A673 (cell line): Measurements from ENCODE around the gene HBP1. TPM values are rescaled to one million over a fixed set of nuclear protein-coding genes. Genes with fewer than 3 reads are reported as not detected.

ENCODE experiments used
- BruUV-seq: library from RNA; stranded (reverse); fragments of 400-500 nt; replicated peaks from 2 replicates; lab custom pipeline; 2021; lab: Mats Ljungman, UMichigan
- CTCF ChIA-PET: fragments of 300-600 bp; sonication (Branson Sonifier 250); formaldehyde crosslinking; loops from one replicate; lab custom pipeline; 2022; ENCODE audit warnings: antibody characterized with exemption; lab: Charles Lee
- POLR2A ChIA-PET: fragments of 300-600 bp; sonication (Branson Sonifier 250); formaldehyde crosslinking; loops from one replicate; lab custom pipeline; 2022; ENCODE audit warnings: antibody characterized with exemption; ENCODE audit not compliant: low non-redundant PET; lab: Charles Lee
- DNase-seq: peaks from one replicate; pipeline ENCODE4 v3.0.0-alpha.2; 2015; ENCODE audit warnings: low spot score
- H3K27ac ChIP-seq: fragments of 200-600 bp; sonication (generic); 2 replicates; pipeline ENCODE4 v1.5.1; 2016; ENCODE audit warnings: mixed run types, low read depth, mild to moderate bottlenecking, mixed read lengths, antibody characterized with exemption, low read length; ENCODE audit not compliant: poor library complexity, severe bottlenecking
- H3K27me3 ChIP-seq: fragments of 200-600 bp; sonication (generic); replicated peaks from 2 replicates; pipeline ENCODE4 v1.6.1; 2017; ENCODE audit warnings: mixed run types, low read depth, mild to moderate bottlenecking, mixed read lengths, antibody characterized with exemption, low read length; ENCODE audit not compliant: insufficient read depth, poor library complexity
- H3K36me3 ChIP-seq: fragments of 200-600 bp; sonication (generic); 2 replicates; pipeline ENCODE4 v1.6.1; 2016; ENCODE audit warnings: mixed run types, mild to moderate bottlenecking, mixed read lengths, antibody characterized with exemption, low read length; ENCODE audit not compliant: insufficient read depth, poor library complexity, severe bottlenecking
- H3K4me1 ChIP-seq: fragments of 200-600 bp; sonication (generic); 2 replicates; pipeline ENCODE4 v1.6.1; 2017; ENCODE audit warnings: mixed run types, mild to moderate bottlenecking, mixed read lengths, antibody characterized with exemption, low read length; ENCODE audit not compliant: insufficient read depth, poor library complexity, severe bottlenecking
- H3K4me3 ChIP-seq: fragments of 200-600 bp; sonication (generic); 2 replicates; pipeline ENCODE4 v1.5.1; 2016; ENCODE audit warnings: low read depth, mixed run types, mild to moderate bottlenecking, mixed read lengths, low read length; ENCODE audit not compliant: poor library complexity, severe bottlenecking
- H3K9me3 ChIP-seq: fragments of 200-600 bp; sonication (generic); 2 replicates; pipeline ENCODE4 v1.6.1; 2016; ENCODE audit warnings: mixed run types, low read depth, mild to moderate bottlenecking, mixed read lengths, antibody characterized with exemption, low read length; ENCODE audit not compliant: poor library complexity, severe bottlenecking
- CTCF ChIP-seq: fragments of 300-800, 200-600 bp; sonication (generic); conservative IDR thresholded peaks from 2 replicates; pipeline ENCODE4 v1.5.1; 2017; ENCODE audit warnings: low read depth, mild to moderate bottlenecking, antibody characterized with exemption, low read length, moderate library complexity, mixed read lengths
- EZH2 ChIP-seq: fragments of 200-600 bp; sonication (generic); IDR thresholded peaks from 2 replicates; pipeline ENCODE4 v1.6.1; 2017; ENCODE audit warnings: borderline replicate concordance, low read depth, mild to moderate bottlenecking, mixed read lengths, antibody characterized with exemption, low read length; ENCODE audit not compliant: poor library complexity, severe bottlenecking
- intact Hi-C: fragments of 100-400 bp; cut with micrococcal nuclease; formaldehyde crosslinking; loops from one replicate; pipeline ENCODE4 v1.10.0; 2022; ENCODE audit not compliant: unreplicated experiment
- total RNA-seq: library from RNA; stranded (reverse); gene quantifications from 2 replicates; pipeline ENCODE4 v1.2.3, GENCODE V29; 2021

HBP1 gene
- total RNA-seq, 1 experiment from 2014 or later, result 11.7 TPM

GRCh38 chr7:107167483-107168232 is 1.1 kb upstream of the HBP1 start:
- no peaks in the 10 kb centered on the region for H3K9me3 ChIP-seq

GRCh38 chr7:107169120-107170050 is 582 bp downstream of the HBP1 start:
- intact Hi-C loops, result no loop called here
- Histone ChIP-seq H3K27me3 (no peaks in the 10 kb centered on the region), H3K9me3 (no peaks in the 10 kb centered on the region), H3K27ac (peak overlapping the region; percentile 87), H3K4me3 (peak overlapping the region; percentile 84), H3K36me3 (no peaks in the 10 kb centered on the region), H3K4me1 (peaks cover 5% of the 10 kb centered on the region)
- no TSS peak for BruUV-seq
- POLR2A ChIA-PET, result no interaction called here
- no peak for TF ChIP-seq EZH2
- TF ChIP-seq CTCF, result no peak
- CTCF ChIA-PET, result interaction anchor here (1.0 to 1.4 kb wide), 2 partner anchors 19 to 509 kb away, joined by 3 read pairs; partner anchors contain the start of gene CCDC71L
- DNase-seq, result peak; percentile 95

More at GRCh38 chr7:107167483-107168232, 1.1 kb upstream of the HBP1 start:
- ChIA-PET POLR2A (interaction anchor here (0.6 kb wide), 1 partner anchor 26 kb away, joined by 4 read pairs; no protein-coding TSS in a partner anchor), CTCF (interaction anchor here (0.9 to 1.4 kb wide), 2 partner anchors 18 to 707 kb away, joined by 3 to 4 read pairs; no protein-coding TSS in a partner anchor)
- peak; percentile 81 for DNase-seq
- Histone ChIP-seq H3K27me3 (no peaks in the 10 kb centered on the region), H3K36me3 (no peaks in the 10 kb centered on the region), H3K27ac (peak overlapping the region; percentile 84), H3K4me3 (peak overlapping the region; percentile 84), H3K4me1 (peaks cover 5% of the 10 kb centered on the region)
- intact Hi-C loops, result no loop called here
- TF ChIP-seq EZH2, result no peak
- peak; percentile 57; the same call in 1 of the 2 replicates for TF ChIP-seq CTCF
- BruUV-seq, result TSS peak; percentile 97
